Measurements from ENCODE around the gene ASCL5.

- TF ChIP-seq EP300 (IDR thresholded peaks at IDR 0.05) (no peak), POLR2AphosphoS5 (IDR thresholded peaks at IDR 0.05) (no peak)
- TF ChIP-seq, protein P1, sequence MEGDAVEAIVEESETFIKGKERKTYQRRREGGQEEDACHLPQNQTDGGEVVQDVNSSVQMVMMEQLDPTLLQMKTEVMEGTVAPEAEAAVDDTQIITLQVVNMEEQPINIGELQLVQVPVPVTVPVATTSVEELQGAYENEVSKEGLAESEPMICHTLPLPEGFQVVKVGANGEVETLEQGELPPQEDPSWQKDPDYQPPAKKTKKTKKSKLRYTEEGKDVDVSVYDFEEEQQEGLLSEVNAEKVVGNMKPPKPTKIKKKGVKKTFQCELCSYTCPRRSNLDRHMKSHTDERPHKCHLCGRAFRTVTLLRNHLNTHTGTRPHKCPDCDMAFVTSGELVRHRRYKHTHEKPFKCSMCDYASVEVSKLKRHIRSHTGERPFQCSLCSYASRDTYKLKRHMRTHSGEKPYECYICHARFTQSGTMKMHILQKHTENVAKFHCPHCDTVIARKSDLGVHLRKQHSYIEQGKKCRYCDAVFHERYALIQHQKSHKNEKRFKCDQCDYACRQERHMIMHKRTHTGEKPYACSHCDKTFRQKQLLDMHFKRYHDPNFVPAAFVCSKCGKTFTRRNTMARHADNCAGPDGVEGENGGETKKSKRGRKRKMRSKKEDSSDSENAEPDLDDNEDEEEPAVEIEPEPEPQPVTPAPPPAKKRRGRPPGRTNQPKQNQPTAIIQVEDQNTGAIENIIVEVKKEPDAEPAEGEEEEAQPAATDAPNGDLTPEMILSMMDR (IDR thresholded peaks at IDR 0.05): no peak
Measured at GRCh38 chr1:201156346-201156745, 29.4 kb upstream of the ASCL5 start.

All from esophagus muscularis mucosa (tissue), 4 donors.